ENCODE data around the gene CDKAL1.

The CDKAL1 gene

DNA sequence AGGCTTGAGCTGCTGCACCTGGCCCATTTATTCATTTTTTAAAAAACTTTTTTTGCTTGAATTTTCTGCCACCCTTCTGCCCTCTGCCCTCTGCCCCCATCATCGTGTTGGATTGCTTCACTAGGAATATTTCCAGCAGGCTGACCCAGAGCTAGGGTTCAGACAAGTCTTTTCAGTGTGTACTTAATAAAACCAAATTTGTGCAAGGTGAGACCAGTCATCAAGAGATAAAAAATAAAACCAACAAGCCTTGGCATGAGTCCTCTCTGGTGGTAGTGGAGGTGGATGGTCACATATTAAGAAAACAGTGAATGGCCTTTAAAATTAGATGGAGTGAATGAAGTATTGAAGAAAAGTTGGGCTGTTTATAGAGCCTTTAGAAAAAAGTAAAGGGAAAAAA is 239.6 kb downstream of the CDKAL1 start:
- TF ChIP-seq, protein P1, sequence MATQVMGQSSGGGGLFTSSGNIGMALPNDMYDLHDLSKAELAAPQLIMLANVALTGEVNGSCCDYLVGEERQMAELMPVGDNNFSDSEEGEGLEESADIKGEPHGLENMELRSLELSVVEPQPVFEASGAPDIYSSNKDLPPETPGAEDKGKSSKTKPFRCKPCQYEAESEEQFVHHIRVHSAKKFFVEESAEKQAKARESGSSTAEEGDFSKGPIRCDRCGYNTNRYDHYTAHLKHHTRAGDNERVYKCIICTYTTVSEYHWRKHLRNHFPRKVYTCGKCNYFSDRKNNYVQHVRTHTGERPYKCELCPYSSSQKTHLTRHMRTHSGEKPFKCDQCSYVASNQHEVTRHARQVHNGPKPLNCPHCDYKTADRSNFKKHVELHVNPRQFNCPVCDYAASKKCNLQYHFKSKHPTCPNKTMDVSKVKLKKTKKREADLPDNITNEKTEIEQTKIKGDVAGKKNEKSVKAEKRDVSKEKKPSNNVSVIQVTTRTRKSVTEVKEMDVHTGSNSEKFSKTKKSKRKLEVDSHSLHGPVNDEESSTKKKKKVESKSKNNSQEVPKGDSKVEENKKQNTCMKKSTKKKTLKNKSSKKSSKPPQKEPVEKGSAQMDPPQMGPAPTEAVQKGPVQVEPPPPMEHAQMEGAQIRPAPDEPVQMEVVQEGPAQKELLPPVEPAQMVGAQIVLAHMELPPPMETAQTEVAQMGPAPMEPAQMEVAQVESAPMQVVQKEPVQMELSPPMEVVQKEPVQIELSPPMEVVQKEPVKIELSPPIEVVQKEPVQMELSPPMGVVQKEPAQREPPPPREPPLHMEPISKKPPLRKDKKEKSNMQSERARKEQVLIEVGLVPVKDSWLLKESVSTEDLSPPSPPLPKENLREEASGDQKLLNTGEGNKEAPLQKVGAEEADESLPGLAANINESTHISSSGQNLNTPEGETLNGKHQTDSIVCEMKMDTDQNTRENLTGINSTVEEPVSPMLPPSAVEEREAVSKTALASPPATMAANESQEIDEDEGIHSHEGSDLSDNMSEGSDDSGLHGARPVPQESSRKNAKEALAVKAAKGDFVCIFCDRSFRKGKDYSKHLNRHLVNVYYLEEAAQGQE (IDR thresholded peaks at IDR 0.05; ENCODE audit: insufficient read depth in 1 of 2, low read depth in 2 of 2, low read length in 2 of 2), result no peak
- TF ChIP-seq TAF1 (IDR thresholded peaks at IDR 0.05; ENCODE audit: borderline replicate concordance, insufficient read depth, low read length) (no peak), SIN3A (IDR thresholded peaks at IDR 0.05; ENCODE audit: borderline replicate concordance, insufficient read depth, low read length) (no peak), POLR2AphosphoS5 (IDR thresholded peaks at IDR 0.05; ENCODE audit: low read depth, low read length) (no peak), FOXP2 (optimal IDR thresholded peaks at IDR 0.05; ENCODE audit: borderline replicate concordance, extremely low read depth, extremely low read length, insufficient read depth) (no peak)

DNA sequence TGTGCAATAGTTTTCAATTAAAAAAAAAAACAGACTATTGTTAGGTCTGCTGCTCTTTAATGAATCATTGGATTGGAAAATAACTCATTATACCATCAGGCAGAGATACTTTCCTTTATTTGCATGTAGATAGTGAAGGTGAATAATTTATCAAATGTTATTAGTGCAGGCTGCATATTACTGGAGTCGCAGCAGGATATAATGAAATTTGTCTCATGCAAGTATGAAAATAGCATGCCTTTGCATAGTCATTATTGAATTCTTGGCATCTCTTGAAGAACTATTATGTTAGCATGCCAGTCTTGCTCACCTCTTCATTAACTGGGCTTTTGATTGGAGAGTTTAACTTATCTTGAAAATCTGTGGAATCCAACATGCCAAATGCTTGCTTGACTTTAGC is 241.7 kb downstream of the CDKAL1 start:
- TF ChIP-seq, protein P1 (IDR thresholded peaks at IDR 0.05; ENCODE audit: insufficient read depth in 1 of 2, low read depth in 2 of 2, low read length in 2 of 2), result no peak
- TF ChIP-seq TAF1 (IDR thresholded peaks at IDR 0.05; ENCODE audit: borderline replicate concordance, insufficient read depth, low read length) (no peak), POLR2AphosphoS5 (IDR thresholded peaks at IDR 0.05; ENCODE audit: low read depth, low read length) (no peak), SIN3A (IDR thresholded peaks at IDR 0.05; ENCODE audit: borderline replicate concordance, insufficient read depth, low read length) (no peak), FOXP2 (optimal IDR thresholded peaks at IDR 0.05; ENCODE audit: borderline replicate concordance, extremely low read depth, extremely low read length, insufficient read depth) (no peak)

DNA sequence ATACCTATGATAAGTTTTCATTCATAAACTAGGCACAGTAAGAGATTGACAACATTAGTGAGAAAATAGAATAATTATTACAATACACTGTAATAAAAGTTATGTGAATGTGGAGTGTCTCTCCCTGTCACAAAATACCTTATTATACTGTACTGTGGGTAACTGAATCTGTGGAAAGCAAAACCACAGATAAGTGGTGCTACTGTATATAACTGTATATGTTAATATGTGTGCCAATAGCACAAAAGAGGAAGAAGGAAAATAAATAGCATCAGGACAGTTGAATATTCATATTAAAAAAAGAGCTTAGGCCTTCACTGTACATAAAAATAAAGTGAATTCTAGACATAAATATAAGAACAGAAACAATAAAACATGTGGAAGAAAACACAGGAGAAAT is 243.5 kb downstream of the CDKAL1 start:
- TF ChIP-seq TAF1 (IDR thresholded peaks at IDR 0.05; ENCODE audit: borderline replicate concordance, insufficient read depth, low read length) (no peak), POLR2AphosphoS5 (IDR thresholded peaks at IDR 0.05; ENCODE audit: low read depth, low read length) (no peak), FOXP2 (optimal IDR thresholded peaks at IDR 0.05; ENCODE audit: borderline replicate concordance, extremely low read depth, extremely low read length, insufficient read depth) (no peak), SIN3A (IDR thresholded peaks at IDR 0.05; ENCODE audit: borderline replicate concordance, insufficient read depth, low read length) (no peak)
- TF ChIP-seq, protein P1 (IDR thresholded peaks at IDR 0.05; ENCODE audit: insufficient read depth in 1 of 2, low read depth in 2 of 2, low read length in 2 of 2), result no peak

DNA sequence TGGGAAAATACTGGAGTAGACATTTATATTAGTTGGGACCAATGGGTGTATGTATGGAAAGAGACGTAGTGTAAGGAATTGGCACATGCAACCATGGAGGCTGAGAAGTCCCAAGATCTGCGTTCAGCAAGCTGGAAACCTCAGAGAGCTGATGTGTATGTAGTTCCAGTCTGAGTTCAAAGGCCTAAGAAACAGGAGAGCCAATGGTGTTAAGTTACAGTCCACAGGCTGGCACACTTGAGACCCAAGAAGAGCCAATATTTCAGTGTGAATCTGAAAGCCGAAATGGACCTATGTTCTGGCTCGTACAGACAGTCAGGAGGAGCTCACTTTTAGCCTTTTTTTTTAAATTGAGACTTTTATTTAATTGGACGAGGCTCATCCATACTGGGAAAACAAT is 244.2 kb downstream of the CDKAL1 start:
- TF ChIP-seq TAF1 (IDR thresholded peaks at IDR 0.05; ENCODE audit: borderline replicate concordance, insufficient read depth, low read length) (no peak), POLR2AphosphoS5 (IDR thresholded peaks at IDR 0.05; ENCODE audit: low read depth, low read length) (no peak), FOXP2 (optimal IDR thresholded peaks at IDR 0.05; ENCODE audit: borderline replicate concordance, extremely low read depth, extremely low read length, insufficient read depth) (no peak), SIN3A (IDR thresholded peaks at IDR 0.05; ENCODE audit: borderline replicate concordance, insufficient read depth, low read length) (no peak)
- TF ChIP-seq, protein P1 (IDR thresholded peaks at IDR 0.05; ENCODE audit: insufficient read depth in 1 of 2, low read depth in 2 of 2, low read length in 2 of 2), result no peak

DNA sequence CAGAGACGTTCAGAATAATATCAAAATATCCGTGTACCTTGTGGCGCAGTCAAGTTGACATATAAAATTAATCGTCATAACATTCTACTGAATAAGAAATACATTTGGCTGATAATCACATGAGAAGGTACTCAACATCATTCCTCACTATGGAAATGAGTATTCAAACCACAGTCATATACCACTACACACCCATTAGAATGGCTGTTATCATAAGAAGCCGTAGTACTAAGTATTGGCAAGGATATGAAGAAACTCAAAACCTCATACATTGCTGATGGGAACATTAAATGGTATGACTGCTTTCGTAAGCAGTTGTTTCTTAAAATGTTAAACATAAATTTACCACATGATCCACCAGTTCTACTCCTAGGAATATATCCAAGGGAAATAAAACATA is 244.7 kb downstream of the CDKAL1 start:
- TF ChIP-seq TAF1 (IDR thresholded peaks at IDR 0.05; ENCODE audit: borderline replicate concordance, insufficient read depth, low read length) (no peak), FOXP2 (optimal IDR thresholded peaks at IDR 0.05; ENCODE audit: borderline replicate concordance, extremely low read depth, extremely low read length, insufficient read depth) (no peak), POLR2AphosphoS5 (IDR thresholded peaks at IDR 0.05; ENCODE audit: low read depth, low read length) (no peak), SIN3A (IDR thresholded peaks at IDR 0.05; ENCODE audit: borderline replicate concordance, insufficient read depth, low read length) (no peak)
- TF ChIP-seq, protein P1 (IDR thresholded peaks at IDR 0.05; ENCODE audit: insufficient read depth in 1 of 2, low read depth in 2 of 2, low read length in 2 of 2), result no peak
